Heart left ventricle (tissue), 16 donors: ENCODE results near the gene SORCS2. TPM values are rescaled to one million over a fixed set of nuclear protein-coding genes. Genes with fewer than 3 reads are reported as not detected.
"Not testable (repeated sequence)": the region's sequence is repeated elsewhere in the genome, so short reads cannot be mapped to it uniquely, and the experiment has no call there.

Experiments
- ATAC-seq, 4 donors: fragments of 200-7000 bp; cut with Tn5 transposase; one replicate each; pipeline ENCODE4 v1.9.1; 2020 to 2022; ENCODE audit warnings: moderate library complexity in 4 of 4, mild to moderate bottlenecking in 3 of 4, moderate number of reproducible peaks in 1 of 4
- DNase-seq, 5 donors: peaks; one replicate each; pipeline ENCODE4 v3.0.0-alpha.2; 2020
- H3K27ac ChIP-seq, 12 donors: fragments of 200-600 bp; sonication (generic) in 4 of 12; one replicate each; pipeline versions ENCODE4 v1.5.0 to v1.8.0; 2016 to 2022; ENCODE audit warnings: mild to moderate bottlenecking in 2 of 12
- H3K27me3 ChIP-seq, 9 donors: fragments of 200-600 bp; sonication (generic) in 2 of 9; one replicate each; pipeline versions ENCODE4 v1.5.1 to v1.8.0; 2016 to 2022; ENCODE audit warnings: mild to moderate bottlenecking in 3 of 9
- H3K36me3 ChIP-seq, 9 donors: fragments of 200-600 bp; sonication (generic) in 2 of 9; one replicate each; pipeline versions ENCODE4 v1.5.0 to v1.8.0; 2018 to 2022; ENCODE audit warnings: mild to moderate bottlenecking in 2 of 9
- H3K4me1 ChIP-seq, 12 donors: fragments of 200-600 bp; sonication (generic) in 4 of 12; one replicate each; pipeline versions ENCODE4 v1.5.0 to v1.8.0; 2016 to 2022; ENCODE audit warnings: mild to moderate bottlenecking in 3 of 12
- H3K4me3 ChIP-seq, 12 donors: fragments of 200-600 bp; sonication (generic) in 4 of 12; one replicate each; pipeline versions ENCODE4 v1.5.0 to v1.8.0; 2017 to 2022; ENCODE audit warnings: mild to moderate bottlenecking in 9 of 12, moderate library complexity in 4 of 12
- H3K9me3 ChIP-seq, 12 donors: fragments of 200-600 bp; sonication (generic) in 4 of 12; one replicate each; pipeline versions ENCODE4 v1.5.0 to v1.8.0; 2016 to 2022; ENCODE audit warnings: mild to moderate bottlenecking in 1 of 12
- CTCF ChIP-seq, 12 donors: fragments of 200-600 bp; sonication (generic) in 4 of 12; IDR thresholded peaks; one replicate each; pipeline versions ENCODE4 v1.5.0 to v1.8.0; 2018 to 2022; ENCODE audit warnings: antibody characterized with exemption in 12 of 12, mild to moderate bottlenecking in 5 of 12
- POLR2A ChIP-seq, 2 donors: fragments of 450-650 bp; IDR thresholded peaks; one replicate each; pipeline ENCODE4 v1.6.1; 2017; ENCODE audit warnings: antibody characterized with exemption in 2 of 2, mild to moderate bottlenecking in 2 of 2, moderate library complexity in 2 of 2
- WGBS, 4 donors: extraction: QIAGEN DNeasy Blood & Tissue Kit in 2 of 4; methylation state at CpG; one replicate each; pipeline versions ENCODE4 v1.1.5 to v1.1.7; 2013 to 2018; 5-methylcytosine and 5-hydroxymethylcytosine counted together
- intact Hi-C, 10 donors: fragments of 100-400 bp; cut with DNase I; formaldehyde crosslinking; loops; one replicate each; pipeline versions ENCODE4 v1.11.1 to v1.14.2; 2022
- polyA plus RNA-seq, 2 donors: library from polyadenylated mRNA; stranded (reverse); fragments of 200-250 nt; gene quantifications; one replicate each; pipeline ENCODE4 v1.2.3, GENCODE V29; 2013
- total RNA-seq, 9 donors: library from RNA; depleted of rRNA in 2 of 9; stranded (reverse); fragments of >200 nt in 2 of 9; fragmentation: NEBNext Ultra II Directional in 3 of 9; extraction: Animal tissue kit (Norgen Biotek cat#: 25700) in 3 of 9; gene quantifications; one replicate each; pipeline versions ENCODE4 v1.1.0 to v1.2.4, GENCODE V29; 2016 to 2023
- donor health status: ischemic (EF 13 %, LVEDD 7.1; RV severe dilation, severe dysfunction).
- donor health status: healthy with polysubstance abuse.
- donor health status: DM: no; HTN: yes; CAD: no.
- donor health status: DM: no; HTN: no; CAD: no.
- donor health status: ischemic (EF 25% LVEDD 6.9; RV normal size, moderate dysfunction).
- donor health status: ischemic (EF 25% LVEDD 5.7; RV mildly dilated, moderate dysfunction).
- donor health status: healthy.
- donor health status: DM: yes; HTN: yes; CAD: no.
- donor health status: ischemic (EF 35%, LVEDD 5.7; RV mildly dilated, moderate dysfunction).
- donor health status: nonischemic (EF 11% LVEDD 7.7; RV severe dilation, severe dysfunction).
- donor health status: DM: yes; HTN: yes; CAD: no.
- donor health status: PGD.
- donor health status: ischemic (EF 29% LVEDD 5.4; RV normal size, mild dysfunction).
- donor health status: nonischemic (EF 23%, LVEDD 6.1; RV moderate dilation, normal function).

SORCS2 gene
- total and polyA plus RNA-seq, 11 donors, result 0.28 to 5.5 (median 2.4) TPM

DNA sequence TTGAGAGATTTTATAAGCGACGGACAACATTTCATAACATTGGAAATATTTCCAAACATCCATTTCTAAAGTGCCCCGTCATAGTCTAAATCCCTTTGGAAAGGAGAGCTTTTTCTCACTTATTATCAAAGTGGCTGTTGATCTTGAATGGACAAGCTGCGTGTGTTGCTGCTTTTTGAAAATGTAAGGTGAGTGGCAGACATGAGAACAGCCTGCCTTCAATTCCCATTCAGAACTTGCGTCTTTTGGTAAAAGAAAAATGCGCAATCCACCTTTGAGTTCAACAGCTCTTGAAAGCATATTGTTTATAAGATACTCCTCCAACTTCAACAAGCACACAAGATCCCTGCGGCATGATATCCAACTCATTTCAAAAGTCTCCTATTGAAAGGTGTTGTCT is 380.6 kb downstream of the SORCS2 start:
- no peaks in the 10 kb centered on the region for H3K4me1 ChIP-seq
- no peak for DNase-seq
- intact Hi-C loops, result no loop called here
- H3K27ac ChIP-seq, result no peak overlapping the region
- no peaks in the 10 kb centered on the region for H3K27me3 ChIP-seq
- no peak for ATAC-seq
- H3K36me3 ChIP-seq, result no peaks in the 10 kb centered on the region
- H3K4me3 ChIP-seq, result no peak overlapping the region
- TF ChIP-seq CTCF (IDR thresholded peaks at IDR 0.05), result no peak
- no peak for TF ChIP-seq POLR2A (IDR thresholded peaks at IDR 0.05)
- peaks cover 0 to 33% (median 20%) of the 10 kb centered on the region in 12 donors for H3K9me3 ChIP-seq
- 86 to 90% (median 90%) methylated on average over 7 of the region's 7 CpGs for WGBS, 4 donors

- no peak for DNase-seq
- Histone ChIP-seq H3K27ac (no peak overlapping the region), H3K36me3 (no peaks in the 10 kb centered on the region), H3K27me3 (no peaks in the 10 kb centered on the region), H3K4me3 (no peak overlapping the region), H3K9me3 (peaks cover 0 to 40% (median 27%) of the 10 kb centered on the region in 12 donors), H3K4me1 (no peaks in the 10 kb centered on the region)
- intact Hi-C loops, result no loop called here
- 59 to 87% (median 79%) methylated on average over 9 of the region's 9 CpGs for WGBS, 4 donors
- ATAC-seq, result no peak
- TF ChIP-seq CTCF (IDR thresholded peaks at IDR 0.05) (no peak), POLR2A (IDR thresholded peaks at IDR 0.05) (no peak)
Measured at GRCh38 chr4:7573576-7574091, 381.3 kb downstream of the SORCS2 start.

DNA sequence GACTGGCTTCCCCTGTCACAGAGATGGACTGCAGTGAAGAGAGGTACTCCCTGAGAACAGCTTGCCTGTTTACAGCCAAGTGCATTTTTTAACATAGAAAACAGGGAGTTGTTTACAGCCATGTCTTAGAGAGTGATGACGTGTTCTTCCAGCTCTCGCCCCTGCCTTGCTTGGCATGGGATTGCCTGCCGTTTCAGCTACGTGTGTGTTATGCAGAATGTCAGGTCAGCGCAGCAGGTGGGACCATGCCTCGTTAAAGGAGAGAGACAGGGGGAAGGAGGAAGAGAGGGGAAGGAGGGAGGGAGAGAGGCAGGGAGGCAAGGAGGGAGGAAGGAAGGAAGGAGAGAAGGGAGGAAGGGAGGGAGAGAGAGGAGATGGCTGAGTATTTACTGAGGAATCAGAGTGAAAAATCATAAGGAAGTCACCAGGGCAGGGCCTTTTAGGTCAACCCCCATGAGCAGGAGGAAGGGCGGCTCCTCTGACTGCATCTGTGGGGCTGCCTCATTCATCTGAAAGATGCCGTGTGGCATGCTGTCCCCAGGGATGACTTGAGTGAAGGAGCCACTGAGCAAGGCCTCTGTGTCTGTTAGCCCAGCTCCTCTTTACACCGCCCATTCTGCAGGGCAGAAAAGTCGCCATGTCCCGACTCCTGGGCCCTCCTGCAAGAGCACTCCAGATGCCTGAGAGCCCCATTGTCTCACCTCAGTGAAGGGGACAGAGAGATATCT is 382.1 kb downstream of the SORCS2 start:
- no peaks in the 10 kb centered on the region for H3K36me3 ChIP-seq
- H3K4me1 ChIP-seq, result no peaks in the 10 kb centered on the region
- no peak for DNase-seq
- ATAC-seq, result no peak
- no peak overlapping the region for H3K4me3 ChIP-seq
- no peaks in the 10 kb centered on the region for H3K27me3 ChIP-seq
- 49 to 66% (median 62%) methylated on average over 11 of the region's 11 CpGs for WGBS, 4 donors
- intact Hi-C loops, result no loop called here
- H3K27ac ChIP-seq, result no peak overlapping the region
- H3K9me3 ChIP-seq, result peaks cover 0 to 48% (median 31%) of the 10 kb centered on the region in 12 donors
- TF ChIP-seq POLR2A (IDR thresholded peaks at IDR 0.05) (no peak), CTCF (IDR thresholded peaks at IDR 0.05) (no peak)

DNA sequence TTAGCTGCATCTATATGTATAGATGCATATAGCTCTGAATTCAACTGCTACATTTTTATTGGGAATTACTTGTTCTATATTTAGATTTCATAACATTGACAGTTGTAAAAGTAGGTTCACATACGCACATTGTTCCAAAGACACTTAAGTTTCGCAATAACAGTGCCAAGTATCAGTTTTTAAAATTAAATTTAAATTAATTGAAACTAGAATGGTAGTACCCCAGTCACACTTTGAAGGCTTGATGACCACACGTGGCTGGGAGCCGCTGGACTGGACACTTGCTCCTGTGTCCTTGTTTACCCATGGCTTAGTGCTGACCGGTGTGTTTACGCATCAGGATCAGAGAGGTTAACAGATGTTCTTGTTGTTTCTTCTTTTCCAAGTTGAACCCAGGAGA is 383.1 kb downstream of the SORCS2 start:
- Histone ChIP-seq H3K4me1 (no peaks in the 10 kb centered on the region), H3K27ac (no peak overlapping the region), H3K36me3 (no peaks in the 10 kb centered on the region), H3K4me3 (no peak overlapping the region), H3K9me3 (peaks cover 0 to 57% (median 36%) of the 10 kb centered on the region in 12 donors), H3K27me3 (no peaks in the 10 kb centered on the region)
- DNase-seq, result no peak
- intact Hi-C loops, result no loop called here
- no peak for ATAC-seq
- 81 to 88% (median 82%) methylated on average over 6 of the region's 6 CpGs for WGBS, 4 donors
- TF ChIP-seq CTCF (IDR thresholded peaks at IDR 0.05) (no peak), POLR2A (IDR thresholded peaks at IDR 0.05) (no peak)

DNA sequence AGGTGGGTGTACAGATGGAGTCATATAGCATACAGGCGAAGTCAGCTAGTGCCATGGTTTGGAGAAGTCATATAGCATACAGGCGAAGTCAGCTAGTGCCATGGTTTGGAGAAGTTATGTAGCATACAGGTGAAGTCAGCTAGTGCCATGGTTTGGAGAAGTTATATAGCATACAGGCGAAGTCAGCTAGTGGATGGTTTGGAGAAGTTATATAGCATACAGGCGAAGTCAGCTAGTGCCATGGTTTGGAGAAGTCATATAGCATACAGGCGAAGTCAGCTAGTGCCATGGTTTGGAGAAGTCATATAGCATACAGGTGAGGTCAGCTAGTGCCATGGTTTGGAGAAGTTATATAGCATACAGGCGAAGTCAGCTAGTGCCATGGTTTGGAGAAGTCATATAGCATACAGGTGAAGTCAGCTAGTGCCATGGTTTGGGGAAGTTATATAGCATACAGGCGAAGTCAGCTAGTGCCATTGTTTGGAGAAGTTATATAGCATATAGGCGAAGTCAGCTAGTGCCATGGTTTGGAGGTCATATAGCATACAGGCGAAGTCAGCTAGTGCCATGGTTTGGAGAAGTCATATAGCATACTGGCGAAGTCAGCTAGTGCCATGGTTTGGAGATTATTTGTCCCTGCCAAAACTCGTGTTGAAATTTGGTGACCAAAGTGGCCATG is 385.2 kb downstream of the SORCS2 start:
- 85 to 89% (median 87%) methylated on average over 11 of the region's 11 CpGs for WGBS, 4 donors
- ATAC-seq, DNase-seq, H3K36me3 ChIP-seq, H3K4me3 ChIP-seq, H3K27me3 ChIP-seq, H3K4me1 ChIP-seq, H3K27ac ChIP-seq, intact Hi-C loops: not testable (repeated sequence)
- H3K9me3 ChIP-seq, result peaks cover 0 to 70% (median 36%) of the 10 kb centered on the region in 12 donors
